GM12878 (cell line): ENCODE measurements around the gene SLC7A10. TPM values are rescaled to one million over a fixed set of nuclear protein-coding genes. Genes with fewer than 3 reads are reported as not detected.

Source experiments
- ATAC-seq: fragments of 200-7000 bp; cut with Tn5 transposase; 3 replicates; pipeline ENCODE4 v1.9.1; 2020; ENCODE audit warnings: mild to moderate bottlenecking, moderate library complexity
- BruUV-seq: library from RNA; stranded (reverse); fragments of 400-500 nt; replicated peaks from 2 replicates; lab custom pipeline; 2021; lab: Mats Ljungman, UMichigan
- CTCF ChIA-PET: fragments of 300-600 bp; sonication (Branson Sonifier 250); formaldehyde crosslinking; extraction: SDS; loops from one replicate; lab custom pipeline; 2021; ENCODE audit warnings: inconsistent platforms; lab: Yijun Ruan, JAX
- POLR2A ChIA-PET: fragments of 350-600 bp; formaldehyde crosslinking; extraction: SDS; loops from one replicate; lab custom pipeline; 2021; ENCODE audit warnings: inconsistent platforms; lab: Charles Lee
- RAD21 ChIA-PET: fragments of 300-600 bp; sonication (Branson Sonifier 250); formaldehyde crosslinking; loops from one replicate; lab custom pipeline; 2023; ENCODE audit warnings: antibody characterized with exemption; ENCODE audit not compliant: unreplicated experiment; lab: Charles Lee
- SMC1A ChIA-PET: fragments of 300-600 bp; sonication (Branson Sonifier 250); formaldehyde crosslinking; loops from one replicate; lab custom pipeline; 2023; ENCODE audit not compliant: unreplicated experiment, uncharacterized antibody; lab: Charles Lee
- DNase-seq: peaks from one replicate; pipeline ENCODE4 v3.0.0-alpha.2; 2011; ENCODE audit warnings: low read depth, low spot score
- FAIRE-seq: peaks from 3 replicates; lab custom pipeline; 2011; peaks lifted over from hg19 to GRCh38; lab: Jason Lieb, UNC
- H2AFZ ChIP-seq: 2 replicates; pipeline ENCODE4 v1.6.0; 2011; ENCODE audit warnings: low read depth, low read length, control low read depth; ENCODE audit not compliant: control insufficient read depth
- H3K27ac ChIP-seq: 2 replicates; pipeline ENCODE4 v1.5.1; 2011; ENCODE audit warnings: control low read depth; ENCODE audit not compliant: control insufficient read depth, insufficient read depth
- H3K27me3 ChIP-seq, 2 experiments: replicated peaks in 1 of 2; 2 replicates each; pipeline versions ENCODE4 v1.6.0 to v1.6.1; 2011; ENCODE audit warnings: low read length in 1 of 2; ENCODE audit not compliant: control insufficient read depth in 2 of 2, insufficient read depth in 2 of 2
- H3K36me3 ChIP-seq, 2 experiments: 2 replicates each; pipeline ENCODE4 v1.5.1; 2011; ENCODE audit warnings: low read length in 1 of 2; ENCODE audit not compliant: control insufficient read depth in 2 of 2, insufficient read depth in 2 of 2
- H3K4me1 ChIP-seq: 2 replicates; pipeline ENCODE4 v1.6.1; 2011; ENCODE audit warnings: mild to moderate bottlenecking, low read length, moderate library complexity, mixed read lengths; ENCODE audit not compliant: control insufficient read depth, insufficient read depth
- H3K4me2 ChIP-seq: 2 replicates; pipeline ENCODE4 v1.6.0; 2011; ENCODE audit warnings: control low read depth; ENCODE audit not compliant: control insufficient read depth, insufficient read depth
- H3K4me3 ChIP-seq: fragments of 200-600 bp; sonication (generic); 2 replicates; pipeline ENCODE4 v1.5.1; 2016
- H3K79me2 ChIP-seq: 2 replicates; pipeline ENCODE4 v1.6.0; 2011; ENCODE audit warnings: low read length; ENCODE audit not compliant: control insufficient read depth, insufficient read depth
- H3K9ac ChIP-seq: 2 replicates; pipeline ENCODE4 v1.8.0; 2011; ENCODE audit warnings: low read length, control low read depth, mixed read lengths; ENCODE audit not compliant: control insufficient read depth, insufficient read depth
- H3K9me3 ChIP-seq: replicated peaks from 3 replicates; pipeline ENCODE4 v1.5.1; 2011; ENCODE audit warnings: mild to moderate bottlenecking, low read length; ENCODE audit not compliant: control insufficient read depth, insufficient read depth
- H4K20me1 ChIP-seq: 2 replicates; pipeline ENCODE4 v1.6.0; 2011; ENCODE audit not compliant: control insufficient read depth, insufficient read depth
- BACH1 ChIP-seq: fragments of 450-650 bp; IDR thresholded peaks from 2 replicates; pipeline ENCODE4 v1.6.1; 2017; ENCODE audit warnings: mild to moderate bottlenecking, borderline replicate concordance
- EP300 ChIP-seq, 2 experiments: fragments of 150-350 bp in 1 of 2; IDR thresholded peaks; 2 replicates each; pipeline ENCODE4 v1.6.1; 2011 to 2012; ENCODE audit warnings: low read depth in 2 of 2, low read length in 2 of 2, borderline replicate concordance in 1 of 2, improper control_type of control experiment in 1 of 2, inconsistent platforms in 1 of 2; ENCODE audit not compliant: control insufficient read depth in 1 of 2
- FOS ChIP-seq: IDR thresholded peaks from 3 replicates; pipeline ENCODE4 v1.6.1; 2011; ENCODE audit warnings: borderline replicate concordance; ENCODE audit not compliant: insufficient read length; ENCODE audit errors: extremely low read depth
- GABPA ChIP-seq: IDR thresholded peaks from 2 replicates; pipeline ENCODE4 v1.6.1; 2014; ENCODE audit warnings: antibody characterized with exemption, low read depth, mild to moderate bottlenecking, inconsistent platforms
- GATAD2B ChIP-seq: fragments of 450-650 bp; conservative IDR thresholded peaks from 2 replicates; pipeline ENCODE4 v1.6.1; 2017; ENCODE audit warnings: low read depth, mild to moderate bottlenecking, moderate library complexity
- HDGF ChIP-seq: fragments of 450-650 bp; IDR thresholded peaks from 2 replicates; pipeline ENCODE4 v1.6.1; 2016; ENCODE audit warnings: antibody characterized with exemption
- MTA2 ChIP-seq: fragments of 450-650 bp; IDR thresholded peaks from 2 replicates; pipeline ENCODE4 v1.6.1; 2016; ENCODE audit warnings: low read depth, mild to moderate bottlenecking, moderate library complexity
- NR2C2 ChIP-seq: IDR thresholded peaks from 2 replicates; pipeline ENCODE4 v1.6.1; 2011; ENCODE audit warnings: borderline replicate concordance, low read depth; ENCODE audit not compliant: control insufficient read depth, insufficient read length
- RB1 ChIP-seq: fragments of 450-650 bp; formaldehyde crosslinking; IDR thresholded peaks from 2 replicates; pipeline ENCODE4 v1.6.1; 2017; ENCODE audit warnings: mild to moderate bottlenecking, borderline replicate concordance
- RFX5 ChIP-seq: IDR thresholded peaks from 2 replicates; pipeline ENCODE4 v1.6.1; 2011; ENCODE audit warnings: low read depth, low read length, improper control_type of control experiment
- SMARCA5 ChIP-seq: fragments of 450-650 bp; IDR thresholded peaks from 2 replicates; pipeline ENCODE4 v1.6.1; 2017; ENCODE audit warnings: mild to moderate bottlenecking
- SMC3 ChIP-seq: IDR thresholded peaks from 2 replicates; pipeline ENCODE4 v1.6.1; 2011; ENCODE audit warnings: low read length, improper control_type of control experiment, borderline replicate concordance
- WGBS: methylation state at CpG from one replicate; pipeline ENCODE4 v1.1.6; 2016; ENCODE audit warnings: low lambda C conversion rate; ENCODE audit not compliant: insufficient replicate concordance, insufficient coverage; ENCODE audit errors: missing lambda C conversion rate; 5-methylcytosine and 5-hydroxymethylcytosine counted together
- in situ Hi-C: fragments of 300-500 bp; cut with MboI; formaldehyde crosslinking; loops from 9 replicates; pipeline ENCODE4 v1.14.3; 2018; ENCODE audit warnings: mixed read lengths
- intact Hi-C: fragments of 100-400 bp; cut with micrococcal nuclease; formaldehyde crosslinking; loops from one replicate; pipeline ENCODE4 v1.14.2; 2022; ENCODE audit not compliant: unreplicated experiment
- polyA plus RNA-seq, 11 experiments: library from polyadenylated mRNA; depleted of rRNA in 4 of 11; unstranded in 6 of 11; stranded (reverse) in 5 of 11; fragments of >200 nt; fragmentation: Nextera tagmentation in 4 of 11; fragmentation: Illumina TruSeq in 1 of 11; extraction: Ambion mirVana in 4 of 11; extraction: Trizol in 1 of 11; gene quantifications; 1 replicate in 1 of 11; 2 replicates in 10 of 11; pipeline versions ENCODE4 v1.2.1 to v1.2.3, GENCODE V29; 2011 to 2016; ENCODE audit warnings: inconsistent platforms in 2 of 11, missing spikeins in 2 of 11, low read depth in 1 of 11
- total RNA-seq, 4 experiments: library from RNA; depleted of rRNA in 3 of 4; stranded (reverse); fragments of >200 nt in 3 of 4; fragmentation: Illumina TruSeq in 1 of 4; extraction: Trizol in 1 of 4; gene quantifications; 2 replicates each; pipeline versions ENCODE4 v1.2.1 to v1.2.3, GENCODE V29; 2013 to 2021
- TF ChIP-seq, protein P1 (sequence below): fragments of 450-650 bp; IDR thresholded peaks from 2 replicates; pipeline ENCODE4 v1.6.1; 2016; ENCODE audit warnings: mild to moderate bottlenecking
- TF ChIP-seq, protein P2 (sequence below): fragments of 150-350 bp; IDR thresholded peaks from 2 replicates; pipeline ENCODE4 v1.6.1; 2014; ENCODE audit warnings: mild to moderate bottlenecking, low read depth, low read length
- TF ChIP-seq, protein P3 (sequence below): fragments of 450-650 bp; conservative IDR thresholded peaks from 2 replicates; pipeline ENCODE4 v1.6.1; 2017; ENCODE audit warnings: mild to moderate bottlenecking, moderate library complexity
- TF ChIP-seq, protein P4 (sequence below): IDR thresholded peaks from 2 replicates; pipeline ENCODE4 v1.6.1; 2012; ENCODE audit warnings: low read depth, low read length, improper control_type of control experiment

SLC7A10 gene
- total and polyA plus RNA-seq, 10 of the 15 experiments (the other 5 are each of a cell fraction or from before 2014, with no cell fraction given), result not detected

DNA sequence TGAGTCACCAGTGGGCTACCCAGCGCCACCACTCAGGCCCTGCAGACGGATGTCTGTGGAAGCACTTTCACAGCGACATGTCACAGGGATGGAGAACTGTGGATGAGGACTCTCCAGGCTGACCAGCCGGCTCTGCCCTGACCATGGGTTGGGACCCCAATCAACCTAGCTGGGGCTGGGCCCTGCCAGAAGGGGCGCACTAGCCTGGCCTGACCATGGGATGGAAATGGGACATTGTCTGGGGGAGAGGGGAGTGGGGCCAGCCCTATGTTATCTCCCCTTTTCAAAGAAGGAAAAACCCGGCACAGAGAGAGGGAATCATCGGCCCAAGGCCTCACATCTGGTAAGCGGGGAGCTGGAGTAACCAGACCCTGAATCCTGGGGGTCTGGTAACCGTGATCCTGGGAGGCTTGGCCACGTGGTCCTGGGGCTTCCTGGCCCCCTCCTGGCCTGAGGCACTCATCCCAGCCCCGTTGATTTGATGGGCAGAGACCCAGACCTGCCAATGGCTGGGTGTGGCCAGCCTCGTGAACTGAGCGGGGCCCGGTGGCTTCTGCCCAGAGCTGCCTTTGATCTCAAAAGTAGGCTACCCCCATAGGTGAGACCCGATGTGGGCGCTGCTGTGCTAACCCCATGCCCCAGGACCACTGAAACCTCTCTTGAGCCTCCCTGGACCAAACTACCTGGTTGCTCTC, 11.2 kb upstream of the SLC7A10 start (continued):
- TF ChIP-seq, protein P1, sequence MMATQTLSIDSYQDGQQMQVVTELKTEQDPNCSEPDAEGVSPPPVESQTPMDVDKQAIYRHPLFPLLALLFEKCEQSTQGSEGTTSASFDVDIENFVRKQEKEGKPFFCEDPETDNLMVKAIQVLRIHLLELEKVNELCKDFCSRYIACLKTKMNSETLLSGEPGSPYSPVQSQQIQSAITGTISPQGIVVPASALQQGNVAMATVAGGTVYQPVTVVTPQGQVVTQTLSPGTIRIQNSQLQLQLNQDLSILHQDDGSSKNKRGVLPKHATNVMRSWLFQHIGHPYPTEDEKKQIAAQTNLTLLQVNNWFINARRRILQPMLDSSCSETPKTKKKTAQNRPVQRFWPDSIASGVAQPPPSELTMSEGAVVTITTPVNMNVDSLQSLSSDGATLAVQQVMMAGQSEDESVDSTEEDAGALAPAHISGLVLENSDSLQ, result no peak
- TF ChIP-seq, protein P2, sequence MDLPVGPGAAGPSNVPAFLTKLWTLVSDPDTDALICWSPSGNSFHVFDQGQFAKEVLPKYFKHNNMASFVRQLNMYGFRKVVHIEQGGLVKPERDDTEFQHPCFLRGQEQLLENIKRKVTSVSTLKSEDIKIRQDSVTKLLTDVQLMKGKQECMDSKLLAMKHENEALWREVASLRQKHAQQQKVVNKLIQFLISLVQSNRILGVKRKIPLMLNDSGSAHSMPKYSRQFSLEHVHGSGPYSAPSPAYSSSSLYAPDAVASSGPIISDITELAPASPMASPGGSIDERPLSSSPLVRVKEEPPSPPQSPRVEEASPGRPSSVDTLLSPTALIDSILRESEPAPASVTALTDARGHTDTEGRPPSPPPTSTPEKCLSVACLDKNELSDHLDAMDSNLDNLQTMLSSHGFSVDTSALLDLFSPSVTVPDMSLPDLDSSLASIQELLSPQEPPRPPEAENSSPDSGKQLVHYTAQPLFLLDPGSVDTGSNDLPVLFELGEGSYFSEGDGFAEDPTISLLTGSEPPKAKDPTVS, result no peak
- TF ChIP-seq GATAD2B, result no peak

DNA sequence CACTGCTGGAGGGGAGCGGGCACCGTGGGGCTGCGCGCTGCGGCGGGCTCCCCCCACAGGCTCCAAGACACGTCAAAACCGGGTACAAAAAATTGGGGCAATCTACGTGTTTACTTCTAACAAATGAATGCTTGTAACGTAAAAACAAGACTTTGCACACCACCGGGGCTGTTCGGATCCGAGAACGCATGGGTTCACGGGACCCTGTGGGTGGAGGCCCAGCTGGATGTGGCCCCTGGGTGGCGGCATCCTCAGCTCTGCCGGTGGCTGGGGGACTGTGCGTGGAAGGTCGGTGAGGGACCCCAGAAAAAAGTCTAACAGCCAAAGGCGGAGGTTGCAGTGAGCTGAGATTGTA, 10.3 kb upstream of the SLC7A10 start:
- Histone ChIP-seq H4K20me1 (no peaks in the 10 kb centered on the region), H3K27me3 (peaks cover 0 to 3% of the 10 kb centered on the region in 2 experiments; a peak in 1 of 4 replicates), H3K36me3 (no peaks in the 10 kb centered on the region), H3K79me2 (no peaks in the 10 kb centered on the region), H3K9me3 (no peaks in the 10 kb centered on the region), H2AFZ (no peak overlapping the region), H3K4me3 (no peak overlapping the region), H3K9ac (no peak overlapping the region), H3K27ac (no peak overlapping the region), H3K4me2 (no peak overlapping the region), H3K4me1 (peaks cover 11% of the 10 kb centered on the region)
- TF ChIP-seq, protein P3, sequence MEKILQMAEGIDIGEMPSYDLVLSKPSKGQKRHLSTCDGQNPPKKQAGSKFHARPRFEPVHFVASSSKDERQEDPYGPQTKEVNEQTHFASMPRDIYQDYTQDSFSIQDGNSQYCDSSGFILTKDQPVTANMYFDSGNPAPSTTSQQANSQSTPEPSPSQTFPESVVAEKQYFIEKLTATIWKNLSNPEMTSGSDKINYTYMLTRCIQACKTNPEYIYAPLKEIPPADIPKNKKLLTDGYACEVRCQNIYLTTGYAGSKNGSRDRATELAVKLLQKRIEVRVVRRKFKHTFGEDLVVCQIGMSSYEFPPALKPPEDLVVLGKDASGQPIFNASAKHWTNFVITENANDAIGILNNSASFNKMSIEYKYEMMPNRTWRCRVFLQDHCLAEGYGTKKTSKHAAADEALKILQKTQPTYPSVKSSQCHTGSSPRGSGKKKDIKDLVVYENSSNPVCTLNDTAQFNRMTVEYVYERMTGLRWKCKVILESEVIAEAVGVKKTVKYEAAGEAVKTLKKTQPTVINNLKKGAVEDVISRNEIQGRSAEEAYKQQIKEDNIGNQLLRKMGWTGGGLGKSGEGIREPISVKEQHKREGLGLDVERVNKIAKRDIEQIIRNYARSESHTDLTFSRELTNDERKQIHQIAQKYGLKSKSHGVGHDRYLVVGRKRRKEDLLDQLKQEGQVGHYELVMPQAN, result no peak
- TF ChIP-seq GABPA, result no peak
- TF ChIP-seq RB1, result no peak
- TF ChIP-seq SMARCA5, result no peak
- TF ChIP-seq EP300 (IDR thresholded peaks at IDR 0.05; ENCODE audit: borderline replicate concordance in 1 of 2, control insufficient read depth in 1 of 2, low read depth in 2 of 2, low read length in 2 of 2), result no peak
- no peak for TF ChIP-seq SMC3
- TF ChIP-seq RFX5, result no peak
- TF ChIP-seq BACH1, result no peak
- no peak for TF ChIP-seq MTA2
- TF ChIP-seq, protein P4, sequence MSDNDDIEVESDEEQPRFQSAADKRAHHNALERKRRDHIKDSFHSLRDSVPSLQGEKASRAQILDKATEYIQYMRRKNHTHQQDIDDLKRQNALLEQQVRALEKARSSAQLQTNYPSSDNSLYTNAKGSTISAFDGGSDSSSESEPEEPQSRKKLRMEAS, result no peak; the same call in 1 of the 2 replicates
- TF ChIP-seq HDGF, result no peak
- TF ChIP-seq NR2C2, result no peak
- TF ChIP-seq FOS, result no peak
- in situ Hi-C loops (loop anchor here (5.0 to 25.0 kb wide), 3 partner anchors 94 to 526 kb away; no protein-coding TSS in a partner anchor), intact Hi-C loops (loop anchor here (1.0 to 5.0 kb wide), 4 partner anchors 45 to 536 kb away; no protein-coding TSS in a partner anchor)
- ATAC-seq (no peak), FAIRE-seq (no peak), DNase-seq (no peak)
- WGBS, result 3% methylated on average over 20 of the region's 20 CpGs
- ChIA-PET SMC1A (interaction anchor here (1.2 to 1.8 kb wide), 3 partner anchors 127 to 173 kb away, joined by 3 to 8 read pairs (median 3); no protein-coding TSS in a partner anchor), POLR2A (no interaction called here), CTCF (interaction anchor here (0.6 to 5.2 kb wide), 22 partner anchors 12 to 181 kb away, joined by 3 to 46 read pairs (median 3); no protein-coding TSS in a partner anchor), RAD21 (interaction anchor here (1.7 to 2.0 kb wide), 2 partner anchors 8 to 171 kb away, joined by 4 to 8 read pairs; no protein-coding TSS in a partner anchor)
- no TSS peak for BruUV-seq
